SU-DHL-6 (cell line): Measurements from ENCODE around the gene TPH1.

Experiments used
- H2AFZ ChIP-seq: fragments of 200-600 bp; sonication (generic); 2 replicates; pipeline ENCODE4 v1.6.1; 2014; ENCODE audit warnings: low read depth, mild to moderate bottlenecking, moderate library complexity, mixed read lengths, antibody characterized with exemption, low read length; ENCODE audit not compliant: severe bottlenecking
- H3F3A ChIP-seq: fragments of 200-600 bp; shearing (Covaris generic); 2 replicates; pipeline ENCODE4 v1.6.0; 2016; ENCODE audit warnings: antibody characterized with exemption, mild to moderate bottlenecking; ENCODE audit not compliant: insufficient read depth
- H3K27ac ChIP-seq: fragments of 200-600 bp; sonication (generic); 2 replicates; pipeline ENCODE4 v1.5.1; 2016; ENCODE audit warnings: low read depth, mild to moderate bottlenecking, low read length, moderate library complexity, mixed read lengths
- H3K27me3 ChIP-seq: fragments of 200-600 bp; sonication (generic), shearing (Covaris generic); 2 replicates; pipeline ENCODE4 v1.6.0; 2014; ENCODE audit warnings: mild to moderate bottlenecking, low read length
- H3K36me3 ChIP-seq: fragments of 200-600 bp; sonication (generic); 2 replicates; pipeline ENCODE4 v1.6.1; 2014; ENCODE audit warnings: mild to moderate bottlenecking, low read length, mixed read lengths
- H3K4me2 ChIP-seq: fragments of 300-600, 200-600 bp; shearing (Covaris generic), sonication (generic); 2 replicates; pipeline ENCODE4 v1.6.0; 2014; ENCODE audit warnings: low read length, low read depth, mild to moderate bottlenecking; ENCODE audit not compliant: poor library complexity, severe bottlenecking
- H3K4me3 ChIP-seq: fragments of 200-600 bp; sonication (generic); 2 replicates; pipeline ENCODE4 v1.5.1; 2014; ENCODE audit warnings: antibody characterized with exemption, low read length, mild to moderate bottlenecking, mixed read lengths; ENCODE audit not compliant: insufficient read depth, poor library complexity, severe bottlenecking
- H3K79me2 ChIP-seq: fragments of 200-600 bp; sonication (generic); 2 replicates; pipeline ENCODE4 v1.6.1; 2014; ENCODE audit warnings: mild to moderate bottlenecking, low read length, moderate library complexity; ENCODE audit not compliant: insufficient read depth
- H3K9ac ChIP-seq: fragments of 200-600 bp; sonication (generic); 2 replicates; pipeline ENCODE4 v1.7.0; 2014; ENCODE audit warnings: mild to moderate bottlenecking, low read length
- H3K9me2 ChIP-seq: fragments of 200-600 bp; sonication (generic); replicated peaks from 2 replicates; pipeline ENCODE4 v1.6.1; 2014; ENCODE audit warnings: low read length; ENCODE audit not compliant: insufficient read depth
- H3K9me3 ChIP-seq: fragments of 200-600 bp; sonication (generic); 2 replicates; pipeline ENCODE4 v1.6.1; 2014; ENCODE audit warnings: low read length, mixed read lengths; ENCODE audit not compliant: insufficient read depth
- H4K20me1 ChIP-seq: fragments of 200-600 bp; sonication (generic); 2 replicates; pipeline ENCODE4 v1.6.1; 2014; ENCODE audit warnings: low read depth, mild to moderate bottlenecking, antibody characterized with exemption, low read length, moderate library complexity, mixed read lengths
- EZH2phosphoT487 ChIP-seq: fragments of 200-600 bp; sonication (generic), shearing (Covaris generic); conservative IDR thresholded peaks from 2 replicates; pipeline ENCODE4 v1.6.1; 2018; ENCODE audit warnings: mild to moderate bottlenecking, antibody characterized with exemption, low read length, moderate library complexity, mixed read lengths
- TF ChIP-seq, protein P1 (sequence below): fragments of 200-600 bp; sonication (generic); IDR thresholded peaks from one replicate; pipeline ENCODE4 v1.5.1; 2017; ENCODE audit warnings: antibody characterized with exemption, mild to moderate bottlenecking, low read length, moderate library complexity; ENCODE audit not compliant: insufficient read depth, poor library complexity, severe bottlenecking

TPH1 gene

DNA sequence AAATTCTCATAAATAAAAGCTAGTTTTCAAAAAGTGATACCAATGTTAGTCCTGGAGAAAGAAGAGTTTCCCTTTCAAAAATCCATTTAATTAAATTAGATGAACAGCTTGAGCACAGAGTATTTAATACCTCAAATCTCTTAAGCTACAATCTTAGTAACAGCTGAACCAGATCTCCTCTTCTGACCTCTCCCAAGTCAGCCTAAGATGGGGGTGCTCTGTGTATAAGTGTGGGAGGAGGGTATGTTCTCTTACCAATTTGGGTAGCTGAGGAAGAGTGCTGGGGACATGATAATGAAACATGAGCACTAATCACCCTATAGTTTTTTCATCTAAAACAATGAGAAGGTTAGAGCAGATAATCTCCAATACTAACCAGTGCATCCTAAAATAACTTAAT is 9.6 kb downstream of the TPH1 start:
- Histone ChIP-seq H3K9me3 (no peaks in the 10 kb centered on the region), H3K79me2 (no peaks in the 10 kb centered on the region), H2AFZ (no peak overlapping the region), H3K4me2 (no peak overlapping the region), H4K20me1 (no peaks in the 10 kb centered on the region), H3K36me3 (no peaks in the 10 kb centered on the region), H3K9me2 (no peaks in the 10 kb centered on the region), H3K4me3 (no peak overlapping the region), H3K9ac (no peak overlapping the region), H3F3A (no peaks in the 10 kb centered on the region), H3K27me3 (no peaks in the 10 kb centered on the region), H3K27ac (no peak overlapping the region)
- TF ChIP-seq, protein P1, sequence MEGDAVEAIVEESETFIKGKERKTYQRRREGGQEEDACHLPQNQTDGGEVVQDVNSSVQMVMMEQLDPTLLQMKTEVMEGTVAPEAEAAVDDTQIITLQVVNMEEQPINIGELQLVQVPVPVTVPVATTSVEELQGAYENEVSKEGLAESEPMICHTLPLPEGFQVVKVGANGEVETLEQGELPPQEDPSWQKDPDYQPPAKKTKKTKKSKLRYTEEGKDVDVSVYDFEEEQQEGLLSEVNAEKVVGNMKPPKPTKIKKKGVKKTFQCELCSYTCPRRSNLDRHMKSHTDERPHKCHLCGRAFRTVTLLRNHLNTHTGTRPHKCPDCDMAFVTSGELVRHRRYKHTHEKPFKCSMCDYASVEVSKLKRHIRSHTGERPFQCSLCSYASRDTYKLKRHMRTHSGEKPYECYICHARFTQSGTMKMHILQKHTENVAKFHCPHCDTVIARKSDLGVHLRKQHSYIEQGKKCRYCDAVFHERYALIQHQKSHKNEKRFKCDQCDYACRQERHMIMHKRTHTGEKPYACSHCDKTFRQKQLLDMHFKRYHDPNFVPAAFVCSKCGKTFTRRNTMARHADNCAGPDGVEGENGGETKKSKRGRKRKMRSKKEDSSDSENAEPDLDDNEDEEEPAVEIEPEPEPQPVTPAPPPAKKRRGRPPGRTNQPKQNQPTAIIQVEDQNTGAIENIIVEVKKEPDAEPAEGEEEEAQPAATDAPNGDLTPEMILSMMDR, result no peak
- no peak for TF ChIP-seq EZH2phosphoT487

DNA sequence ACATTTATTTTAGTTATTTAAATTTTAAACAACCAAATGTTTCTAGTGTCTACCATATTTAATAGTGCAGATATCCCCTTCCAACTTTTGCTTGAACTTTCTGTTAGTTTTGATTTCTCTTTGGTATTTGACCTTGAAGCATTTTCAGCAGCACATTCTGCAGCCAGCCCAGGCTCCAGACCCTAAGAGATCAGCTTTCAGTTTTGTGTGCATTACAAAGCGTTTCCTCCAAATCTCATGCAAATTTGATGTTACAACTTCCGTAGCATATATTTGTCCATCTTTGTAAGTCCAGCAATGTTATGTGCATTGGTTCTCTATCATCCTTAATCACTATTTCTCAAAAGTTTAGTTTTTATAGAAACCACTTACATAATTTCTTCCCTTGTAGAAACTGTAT is 18.6 kb downstream of the TPH1 start:
- Histone ChIP-seq H2AFZ (no peak overlapping the region), H3K4me2 (no peak overlapping the region), H3K9me3 (no peaks in the 10 kb centered on the region), H3F3A (no peaks in the 10 kb centered on the region), H3K79me2 (no peaks in the 10 kb centered on the region), H3K36me3 (no peaks in the 10 kb centered on the region), H3K27ac (no peak overlapping the region), H3K27me3 (no peaks in the 10 kb centered on the region), H4K20me1 (no peaks in the 10 kb centered on the region), H3K4me3 (no peak overlapping the region), H3K9me2 (no peaks in the 10 kb centered on the region), H3K9ac (no peak overlapping the region)
- TF ChIP-seq EZH2phosphoT487, result no peak
- TF ChIP-seq, protein P1, result no peak

DNA sequence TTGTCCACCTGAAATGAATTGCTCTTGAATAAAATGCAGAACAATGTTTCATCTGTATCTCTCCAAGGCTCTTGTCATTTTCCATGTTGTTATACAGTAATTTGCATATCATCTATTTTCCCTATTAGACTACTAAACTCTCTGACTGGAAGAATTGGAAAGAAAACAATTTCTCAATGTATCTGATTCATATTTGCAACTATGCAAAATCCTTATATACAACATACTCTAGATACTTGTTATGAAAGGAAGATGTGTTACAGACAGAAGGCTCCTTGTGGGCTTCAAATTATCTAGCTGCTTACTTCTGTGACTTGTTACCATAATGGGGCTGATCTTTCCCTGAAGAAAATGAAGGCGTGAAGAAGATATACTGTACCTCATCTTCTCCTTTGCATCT is 23.6 kb downstream of the TPH1 start:
- Histone ChIP-seq H3K27ac (no peak overlapping the region), H3K79me2 (no peaks in the 10 kb centered on the region), H3K36me3 (no peaks in the 10 kb centered on the region), H3K9ac (no peak overlapping the region), H3K4me2 (no peak overlapping the region), H3K9me3 (no peaks in the 10 kb centered on the region), H3F3A (no peaks in the 10 kb centered on the region), H2AFZ (no peak overlapping the region), H3K9me2 (no peaks in the 10 kb centered on the region), H3K4me3 (no peak overlapping the region), H4K20me1 (no peaks in the 10 kb centered on the region), H3K27me3 (no peaks in the 10 kb centered on the region)
- no peak for TF ChIP-seq EZH2phosphoT487
- TF ChIP-seq, protein P1, result no peak

DNA sequence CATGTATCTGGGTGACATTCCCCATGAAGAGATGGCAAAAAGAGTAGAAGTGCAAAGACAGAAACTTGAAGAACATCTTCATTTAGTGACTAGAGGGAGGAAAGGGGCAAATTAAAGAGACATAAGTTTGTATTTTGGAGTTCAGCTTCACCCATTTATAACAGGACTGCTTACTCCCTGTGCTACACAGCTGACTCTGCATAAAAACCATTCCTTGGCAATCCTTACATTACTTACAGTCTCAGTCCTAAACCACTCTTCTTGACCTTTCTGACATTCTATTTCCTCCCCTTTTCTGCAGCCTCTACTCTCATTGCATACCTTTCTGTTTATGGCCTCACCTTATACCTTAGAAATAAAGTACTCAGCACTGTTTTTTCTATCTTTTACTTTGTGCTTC is 26.4 kb downstream of the TPH1 start:
- no peaks in the 10 kb centered on the region for H3K27me3 ChIP-seq
- H3K9ac ChIP-seq, result no peak overlapping the region
- no peak overlapping the region for H3K4me3 ChIP-seq
- no peaks in the 10 kb centered on the region for H3K36me3 ChIP-seq
- H3K9me3 ChIP-seq, result no peaks in the 10 kb centered on the region
- TF ChIP-seq EZH2phosphoT487, result no peak
- H3F3A ChIP-seq, result no peaks in the 10 kb centered on the region
- H3K4me2 ChIP-seq, result no peak overlapping the region
- no peaks in the 10 kb centered on the region for H3K79me2 ChIP-seq
- no peak overlapping the region for H2AFZ ChIP-seq
- H4K20me1 ChIP-seq, result no peaks in the 10 kb centered on the region
- H3K27ac ChIP-seq, result no peak overlapping the region
- H3K9me2 ChIP-seq, result no peaks in the 10 kb centered on the region
